Mesangial cell (primary cell): Measurements from ENCODE around the gene EXOC6. TPM values are rescaled to one million over a fixed set of nuclear protein-coding genes. Genes with fewer than 3 reads are reported as not detected.

ENCODE experiments used
- total RNA-seq: library from RNA; depleted of rRNA; stranded (reverse); fragments of >200 nt; gene quantifications from 2 replicates; pipeline ENCODE4 v1.2.3, GENCODE V29; 2015

The EXOC6 gene, protein sequence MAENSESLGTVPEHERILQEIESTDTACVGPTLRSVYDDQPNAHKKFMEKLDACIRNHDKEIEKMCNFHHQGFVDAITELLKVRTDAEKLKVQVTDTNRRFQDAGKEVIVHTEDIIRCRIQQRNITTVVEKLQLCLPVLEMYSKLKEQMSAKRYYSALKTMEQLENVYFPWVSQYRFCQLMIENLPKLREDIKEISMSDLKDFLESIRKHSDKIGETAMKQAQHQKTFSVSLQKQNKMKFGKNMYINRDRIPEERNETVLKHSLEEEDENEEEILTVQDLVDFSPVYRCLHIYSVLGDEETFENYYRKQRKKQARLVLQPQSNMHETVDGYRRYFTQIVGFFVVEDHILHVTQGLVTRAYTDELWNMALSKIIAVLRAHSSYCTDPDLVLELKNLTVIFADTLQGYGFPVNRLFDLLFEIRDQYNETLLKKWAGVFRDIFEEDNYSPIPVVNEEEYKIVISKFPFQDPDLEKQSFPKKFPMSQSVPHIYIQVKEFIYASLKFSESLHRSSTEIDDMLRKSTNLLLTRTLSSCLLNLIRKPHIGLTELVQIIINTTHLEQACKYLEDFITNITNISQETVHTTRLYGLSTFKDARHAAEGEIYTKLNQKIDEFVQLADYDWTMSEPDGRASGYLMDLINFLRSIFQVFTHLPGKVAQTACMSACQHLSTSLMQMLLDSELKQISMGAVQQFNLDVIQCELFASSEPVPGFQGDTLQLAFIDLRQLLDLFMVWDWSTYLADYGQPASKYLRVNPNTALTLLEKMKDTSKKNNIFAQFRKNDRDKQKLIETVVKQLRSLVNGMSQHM
- 3.7 and 4.7 TPM in 2 replicates for total RNA-seq

GRCh38 chr10:92848441-92849233, at the start of gene EXOC6:
TSS of gene EXOC6 (plus strand) at chr10:92848520. CDS start at chr10:92848534, 14 bp downstream.

DNA sequence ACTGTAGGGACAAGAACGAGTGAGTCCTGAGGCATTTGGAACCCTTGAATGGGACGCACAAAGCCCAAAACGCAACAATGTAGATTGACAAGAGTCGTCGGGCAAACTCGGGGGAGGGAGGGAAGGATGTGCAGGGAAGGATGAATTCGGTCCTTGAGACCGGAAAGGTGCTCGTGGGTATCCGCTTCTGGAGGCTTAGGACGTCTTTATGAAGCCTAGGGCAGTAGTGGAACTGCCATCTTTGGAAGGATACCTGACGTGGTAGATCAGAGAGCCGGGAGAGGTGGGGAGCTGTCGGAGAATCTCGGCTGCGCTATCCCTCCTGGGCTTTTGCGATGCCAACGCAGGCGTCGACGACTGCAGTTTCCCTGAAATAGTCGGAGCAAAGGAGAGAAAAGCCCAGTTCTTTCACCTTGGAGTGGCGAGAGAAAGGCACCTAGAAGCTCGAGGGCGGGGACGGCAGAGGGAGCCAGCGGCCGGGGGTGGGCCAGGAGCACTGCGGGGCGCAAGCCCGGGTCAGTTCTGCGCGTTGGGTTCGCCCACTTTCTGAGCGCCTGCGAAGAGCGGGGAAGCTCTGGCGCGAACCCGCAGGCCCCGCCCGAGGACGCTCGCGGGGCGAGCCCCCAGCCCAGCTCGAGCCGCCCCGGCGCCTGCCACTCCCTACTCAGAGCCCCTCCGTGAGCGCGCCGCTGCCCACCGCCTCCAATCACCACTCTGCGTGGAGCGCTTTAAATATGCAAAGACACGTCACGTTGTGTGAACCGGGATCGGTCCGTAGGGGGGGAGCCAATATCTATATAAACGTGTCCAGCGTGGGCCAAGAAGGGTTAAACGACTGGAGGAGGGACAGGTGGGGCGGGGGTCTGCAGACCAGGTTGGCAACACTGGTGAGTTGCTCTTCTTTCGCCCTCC, 211.9 kb downstream of the EXOC6 start, which contains the start of gene CYP26C1:
Gene CYP26C1 (plus strand): TSS at position 824 of the 912 bp plus-strand sequence. CDS start 466 bp downstream, outside the sequence.

DNA sequence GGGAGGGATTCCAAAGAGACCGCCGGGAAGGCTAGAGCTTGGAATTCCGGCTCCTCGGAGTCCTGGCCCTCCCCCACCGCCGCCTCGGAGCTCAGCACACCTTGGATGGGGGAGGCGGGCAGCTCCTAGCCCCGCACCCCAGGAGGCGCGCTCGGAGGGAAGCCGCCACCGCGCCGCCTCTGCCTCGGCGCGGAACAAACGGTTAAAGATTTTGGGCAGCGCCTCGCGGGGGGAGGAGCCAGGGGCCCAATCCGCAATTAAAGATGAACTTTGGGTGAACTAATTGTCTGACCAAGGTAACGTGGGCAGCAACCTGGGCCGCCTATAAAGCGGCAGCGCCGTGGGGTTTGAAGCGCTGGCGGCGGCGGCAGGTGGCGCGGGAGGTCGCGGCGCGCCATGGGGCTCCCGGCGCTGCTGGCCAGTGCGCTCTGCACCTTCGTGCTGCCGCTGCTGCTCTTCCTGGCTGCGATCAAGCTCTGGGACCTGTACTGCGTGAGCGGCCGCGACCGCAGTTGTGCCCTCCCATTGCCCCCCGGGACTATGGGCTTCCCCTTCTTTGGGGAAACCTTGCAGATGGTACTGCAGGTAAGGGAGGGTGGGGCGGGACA, 225.3 kb downstream of the EXOC6 start, which contains the start of gene CYP26A1:
Gene CYP26A1 (plus strand): TSS at position 355 of the 608 bp plus-strand sequence. CDS start 42 bp downstream, at position 397.

Other genes with a start within 250 kb of the EXOC6 start
- 0.65 and 0.89 TPM in 2 replicates for gene HHEX, start 158.6 kb upstream of the EXOC6 start, total RNA-seq
- gene CYP26C1, start 212.3 kb downstream of the EXOC6 start, total RNA-seq = 0.63 TPM in 1 of 2 replicates, not detected in the other
- gene CYP26A1, start 225.4 kb downstream of the EXOC6 start, total RNA-seq = 1.0 TPM in 1 of 2 replicates, not detected in the other